B cell (primary cell): ENCODE data around the gene PHKA2. TPM values are rescaled to one million over a fixed set of nuclear protein-coding genes. Genes with fewer than 3 reads are reported as not detected.

ENCODE experiments used
- ATAC-seq: fragments of 200-7000 bp; cut with Tn5 transposase; one replicate; pipeline ENCODE4 v1.10.0; 2021; ENCODE audit warnings: low read depth, mild to moderate bottlenecking, moderate number of reproducible peaks, moderate library complexity
- CTCF ChIA-PET: fragments of 350-600 bp; sonication (Branson Sonifier 250); formaldehyde crosslinking; loops from one replicate; lab custom pipeline; 2021; ENCODE audit warnings: antibody characterized with exemption, inconsistent platforms; lab: Charles Lee
- POLR2A ChIA-PET: fragments of 350-600 bp; sonication (Branson Sonifier 250); formaldehyde crosslinking; loops from one replicate; lab custom pipeline; 2021; ENCODE audit warnings: antibody characterized with exemption; lab: Charles Lee
- DNase-seq: peaks from one replicate; pipeline ENCODE4 v3.0.0; 2013
- H2AFZ ChIP-seq: 2 replicates; pipeline ENCODE4 v1.6.1; 2012; ENCODE audit warnings: mild to moderate bottlenecking, low read depth, low read length; ENCODE audit not compliant: insufficient read depth, poor library complexity, severe bottlenecking
- H3K27ac ChIP-seq, 2 donors: 1 replicate in 1 of 2; 2 replicates in 1 of 2; pipeline ENCODE4 v1.5.1; 2012 to 2013; ENCODE audit warnings: low read length in 2 of 2, mild to moderate bottlenecking in 2 of 2, moderate library complexity in 1 of 2
- H3K27me3 ChIP-seq, 4 experiments: fragments of 200-600 bp in 1 of 4; sonication (generic) in 1 of 4; replicated peaks in 1 of 4; 1 replicate in 2 of 4; 2 replicates in 2 of 4; pipeline versions ENCODE4 v1.6.1 to v1.7.0; 2013 to 2016; ENCODE audit warnings: low read length in 3 of 4, mild to moderate bottlenecking in 2 of 4, mixed read lengths in 1 of 4, moderate library complexity in 1 of 4; ENCODE audit not compliant: insufficient read depth in 4 of 4, control insufficient read depth in 3 of 4; ENCODE audit errors: control extremely low read depth in 1 of 4
- H3K36me3 ChIP-seq, 2 experiments: replicated peaks in 1 of 2; 1 replicate in 1 of 2; 2 replicates in 1 of 2; pipeline versions ENCODE4 v1.6.1 to v1.7.1; 2013; ENCODE audit warnings: low read length in 1 of 2; ENCODE audit not compliant: insufficient read depth in 2 of 2, control insufficient read depth in 1 of 2; ENCODE audit errors: control extremely low read depth in 1 of 2, extremely low read depth in 1 of 2
- H3K4me1 ChIP-seq, 2 donors: fragments of 200-600 bp in 1 of 2; sonication (generic) in 1 of 2; 1 replicate in 1 of 2; 2 replicates in 1 of 2; pipeline versions ENCODE4 v1.5.1 to v1.6.1; 2013 to 2017; ENCODE audit warnings: low read length in 2 of 2; ENCODE audit not compliant: control insufficient read depth in 2 of 2, insufficient read depth in 2 of 2
- H3K4me2 ChIP-seq: replicated peaks from 2 replicates; pipeline ENCODE3; 2012; ENCODE audit warnings: mild to moderate bottlenecking, low read depth, low read length; ENCODE audit not compliant: poor library complexity, severe bottlenecking
- H3K4me3 ChIP-seq, 5 experiments: fragments of 200-600 bp in 1 of 5; sonication (generic) in 1 of 5; 1 replicate in 3 of 5; 2 replicates in 2 of 5; pipeline versions ENCODE4 v1.5.1 to v1.7.0; 2011 to 2016; ENCODE audit warnings: low read length in 4 of 5, mild to moderate bottlenecking in 4 of 5, low read depth in 2 of 5, control low read depth in 1 of 5, moderate library complexity in 1 of 5; ENCODE audit not compliant: insufficient read depth in 1 of 5; ENCODE audit errors: control extremely low read depth in 1 of 5, extremely low read depth in 1 of 5
- H3K79me2 ChIP-seq: fragments of 200-600 bp; sonication (generic); one replicate; pipeline ENCODE4 v1.6.0; 2016; ENCODE audit warnings: low read length; ENCODE audit not compliant: control insufficient read depth, insufficient read depth
- H3K9ac ChIP-seq: fragments of 200-600 bp; sonication (generic); 2 replicates; pipeline ENCODE4 v1.6.1; 2017; ENCODE audit warnings: mild to moderate bottlenecking, low read length, moderate library complexity
- H3K9me3 ChIP-seq, 3 donors: one replicate each; pipeline versions ENCODE4 v1.6.1 to v1.7.1; 2013; ENCODE audit warnings: low read length in 2 of 3; ENCODE audit not compliant: control insufficient read depth in 2 of 3, insufficient read depth in 1 of 3; ENCODE audit errors: control extremely low read depth in 1 of 3
- H4K20me1 ChIP-seq: 2 replicates; pipeline ENCODE4 v1.6.0; 2012; ENCODE audit warnings: mild to moderate bottlenecking, low read length; ENCODE audit not compliant: insufficient read depth, control insufficient read depth, poor library complexity, severe bottlenecking
- H3K27ac Mint-ChIP-seq: one replicate; pipeline ENCODE4 v1.8.0; 2021; ENCODE audit warnings: mixed read lengths
- H3K27me3 Mint-ChIP-seq: one replicate; pipeline ENCODE4 v1.8.0; 2021; ENCODE audit warnings: mixed read lengths
- H3K4me1 Mint-ChIP-seq: one replicate; pipeline ENCODE4 v1.8.0; 2021; ENCODE audit warnings: mixed read lengths
- H3K4me3 Mint-ChIP-seq: one replicate; pipeline ENCODE4 v1.8.0; 2021; ENCODE audit warnings: mixed read lengths
- H3K9me3 Mint-ChIP-seq: one replicate; pipeline ENCODE4 v1.8.0; 2022; ENCODE audit warnings: mixed read lengths; ENCODE audit not compliant: insufficient read depth
- EZH2 ChIP-seq: IDR thresholded peaks from 2 replicates; pipeline ENCODE4 v1.6.1; 2012; ENCODE audit warnings: borderline replicate concordance, low read depth, mild to moderate bottlenecking, moderate library complexity, low read length; ENCODE audit not compliant: insufficient read depth, poor library complexity, severe bottlenecking
- WGBS: methylation state at CpG from one replicate; pipeline ENCODE4 v1.1.5; 2013; ENCODE audit warnings: missing lambda C conversion rate; ENCODE audit not compliant: insufficient coverage; 5-methylcytosine and 5-hydroxymethylcytosine counted together
- intact Hi-C: fragments of 100-400 bp; cut with micrococcal nuclease; formaldehyde crosslinking; loops from one replicate; pipeline ENCODE4 v1.10.0; 2022
- polyA plus RNA-seq: library from polyadenylated mRNA; depleted of rRNA; stranded (reverse); fragments of >200 nt; gene quantifications from 2 replicates; pipeline ENCODE4 v1.2.3, GENCODE V29; 2012
- total RNA-seq, 2 donors: library from RNA; stranded (reverse); fragments of 120-200 nt in 1 of 2; gene quantifications; 1 replicate in 1 of 2; 2 replicates in 1 of 2; pipeline versions ENCODE4 v1.2.3 to v1.2.4, GENCODE V29; 2013 to 2022
- TF ChIP-seq, protein P1 (sequence below): fragments of 200-600 bp; IDR thresholded peaks from one replicate; pipeline ENCODE4 v1.8.0; 2022; ENCODE audit warnings: antibody characterized with exemption, mild to moderate bottlenecking

PHKA2 gene
- total and polyA plus RNA-seq, 2 donors (not counting 1 experiment from before 2014, with no cell fraction given) = 54.6 to 60.6 TPM

DNA sequence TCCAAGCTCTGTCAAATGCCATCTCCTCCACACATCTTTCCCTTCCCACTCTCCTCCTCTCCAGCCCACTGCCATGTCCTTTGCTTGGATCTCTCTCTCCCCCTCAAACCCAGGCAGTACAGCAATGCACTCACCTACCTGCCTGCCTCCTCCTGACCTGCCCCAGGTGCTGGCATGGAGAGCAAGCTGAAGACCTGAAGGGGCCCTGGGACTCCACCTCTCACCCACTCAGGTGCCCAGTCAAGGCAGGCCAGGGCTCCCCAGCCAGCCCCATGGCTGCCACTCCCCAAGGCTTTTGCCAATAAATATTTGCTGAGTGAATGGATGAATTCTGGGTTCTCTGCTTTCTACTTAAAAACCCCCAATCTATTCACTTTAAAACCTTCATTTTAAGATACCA is 12.6 kb upstream of the PHKA2 start:
- no peak for TF ChIP-seq EZH2
- TF ChIP-seq, protein P1, sequence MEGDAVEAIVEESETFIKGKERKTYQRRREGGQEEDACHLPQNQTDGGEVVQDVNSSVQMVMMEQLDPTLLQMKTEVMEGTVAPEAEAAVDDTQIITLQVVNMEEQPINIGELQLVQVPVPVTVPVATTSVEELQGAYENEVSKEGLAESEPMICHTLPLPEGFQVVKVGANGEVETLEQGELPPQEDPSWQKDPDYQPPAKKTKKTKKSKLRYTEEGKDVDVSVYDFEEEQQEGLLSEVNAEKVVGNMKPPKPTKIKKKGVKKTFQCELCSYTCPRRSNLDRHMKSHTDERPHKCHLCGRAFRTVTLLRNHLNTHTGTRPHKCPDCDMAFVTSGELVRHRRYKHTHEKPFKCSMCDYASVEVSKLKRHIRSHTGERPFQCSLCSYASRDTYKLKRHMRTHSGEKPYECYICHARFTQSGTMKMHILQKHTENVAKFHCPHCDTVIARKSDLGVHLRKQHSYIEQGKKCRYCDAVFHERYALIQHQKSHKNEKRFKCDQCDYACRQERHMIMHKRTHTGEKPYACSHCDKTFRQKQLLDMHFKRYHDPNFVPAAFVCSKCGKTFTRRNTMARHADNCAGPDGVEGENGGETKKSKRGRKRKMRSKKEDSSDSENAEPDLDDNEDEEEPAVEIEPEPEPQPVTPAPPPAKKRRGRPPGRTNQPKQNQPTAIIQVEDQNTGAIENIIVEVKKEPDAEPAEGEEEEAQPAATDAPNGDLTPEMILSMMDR = no peak

DNA sequence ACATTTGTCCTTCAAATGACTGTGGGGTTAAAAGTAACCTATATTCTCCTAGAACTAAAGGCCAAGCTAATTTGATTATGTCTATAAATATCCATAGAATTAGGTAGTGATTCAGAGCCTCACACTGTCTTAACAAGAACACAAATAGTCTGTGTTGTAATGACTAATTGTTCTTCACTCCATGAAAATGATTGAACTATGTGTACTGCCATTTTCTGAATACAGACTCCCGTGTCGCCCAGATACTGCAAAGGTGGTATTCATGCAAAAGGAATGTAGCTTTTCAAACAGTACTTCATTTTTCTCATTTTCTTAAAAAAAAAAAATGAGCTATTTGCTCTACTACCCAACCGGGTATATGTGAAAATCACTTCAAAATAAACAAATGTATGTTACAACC is 11.3 kb upstream of the PHKA2 start:
- H3K27ac ChIP-seq = no peak overlapping the region
- no peak overlapping the region for H3K27ac Mint-ChIP-seq
- H3K36me3 ChIP-seq = no peaks in the 10 kb centered on the region
- no peaks in the 10 kb centered on the region for H3K27me3 Mint-ChIP-seq
- H3K27me3 ChIP-seq = no peaks in the 10 kb centered on the region
- TF ChIP-seq EZH2 = no peak
- TF ChIP-seq, protein P1 = no peak
- ATAC-seq (no peak), DNase-seq (no peak)
- no CpG with 5 or more reads among the region's 3 CpGs for WGBS
- no peaks in the 10 kb centered on the region for H3K4me1 ChIP-seq
- H3K4me3 Mint-ChIP-seq = no peak overlapping the region
- H4K20me1 ChIP-seq = no peaks in the 10 kb centered on the region
- no peaks in the 10 kb centered on the region for H3K9me3 ChIP-seq
- POLR2A ChIA-PET = no interaction called here
- no peak overlapping the region for H3K9ac ChIP-seq
- no peak overlapping the region for H3K4me2 ChIP-seq
- H3K9me3 Mint-ChIP-seq = no peaks in the 10 kb centered on the region
- intact Hi-C loops = no loop called here
- CTCF ChIA-PET = no interaction called here
- H2AFZ ChIP-seq = no peak overlapping the region
- H3K79me2 ChIP-seq = no peaks in the 10 kb centered on the region
- no peak overlapping the region for H3K4me3 ChIP-seq
- H3K4me1 Mint-ChIP-seq = no peaks in the 10 kb centered on the region

More for the DNA sequence above, 12.6 kb upstream of the PHKA2 start:
- Histone ChIP-seq H3K79me2 (no peaks in the 10 kb centered on the region), H3K36me3 (no peaks in the 10 kb centered on the region), H3K4me2 (no peak overlapping the region), H3K4me3 (no peak overlapping the region), H3K9me3 (no peaks in the 10 kb centered on the region), H3K27ac (no peak overlapping the region), H3K27me3 (no peaks in the 10 kb centered on the region), H3K9ac (no peak overlapping the region), H3K4me1 (no peaks in the 10 kb centered on the region), H4K20me1 (no peaks in the 10 kb centered on the region), H2AFZ (no peak overlapping the region)
- DNase-seq (no peak), ATAC-seq (no peak)
- intact Hi-C loops = no loop called here
- POLR2A ChIA-PET = no interaction called here
- Mint-ChIP-seq H3K9me3 (no peaks in the 10 kb centered on the region), H3K4me3 (no peak overlapping the region), H3K27ac (no peak overlapping the region), H3K4me1 (no peaks in the 10 kb centered on the region), H3K27me3 (no peaks in the 10 kb centered on the region)
- CTCF ChIA-PET = no interaction called here
